Activated CD4-positive, alpha-beta T cell treated with anti-CD3 and anti-CD28 coated beads for 1 hour (primary cell): Measurements from ENCODE around the gene HCRT.
"Not testable (repeated sequence)": the region's sequence is repeated elsewhere in the genome, so short reads cannot be mapped to it uniquely, and the experiment has no call there.

Experiments
- DNase-seq: peaks from one replicate; pipeline ENCODE4 v3.0.0-alpha.2; 2020

Gene HCRT

DNA sequence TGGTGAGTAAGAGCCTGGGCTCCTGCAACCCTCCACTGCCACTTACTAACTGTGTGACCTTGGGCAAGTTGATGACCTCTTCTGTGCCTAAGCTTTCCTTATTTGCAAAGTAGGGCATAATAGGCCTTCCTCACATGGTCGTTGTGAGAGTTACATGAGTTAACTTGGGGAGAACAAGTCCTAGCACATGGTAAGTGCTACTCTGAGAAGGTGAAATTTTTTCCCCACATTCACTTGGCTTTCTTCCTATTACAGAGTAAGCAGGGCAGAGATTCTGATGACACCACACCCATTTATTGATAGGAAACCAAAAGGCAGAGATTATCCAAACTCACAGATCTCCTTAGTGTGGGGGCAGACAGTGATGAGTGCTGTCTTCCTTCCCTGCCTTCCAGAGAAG is 5.9 kb downstream of the HCRT start:
- DNase-seq = no peak

DNA sequence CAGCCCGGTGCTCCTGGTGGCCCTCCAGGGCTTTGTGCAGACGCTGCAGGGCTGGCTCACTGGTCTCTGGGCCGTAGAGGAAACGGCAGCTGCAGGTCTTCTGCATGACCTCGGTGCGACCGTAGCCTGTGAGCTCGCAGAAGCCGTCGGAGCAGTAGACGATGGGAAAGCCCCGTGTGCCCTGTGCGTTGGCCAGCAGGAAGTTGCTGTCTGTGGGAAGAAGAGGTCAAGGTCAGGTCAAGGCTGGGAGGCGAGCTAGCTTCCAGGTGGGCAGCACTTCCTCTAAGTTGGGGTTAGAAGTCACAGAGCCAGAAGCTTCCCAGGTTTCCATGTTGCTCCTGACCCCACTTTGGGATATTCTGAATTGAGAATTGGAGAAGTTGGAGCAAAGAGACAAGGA is 6.4 kb downstream of the HCRT start:
- no peak for DNase-seq

- no peak for DNase-seq
These were observed 7.6 kb downstream of the HCRT start for GRCh38 chr17:42177684-42178083.

- DNase-seq = no peak
These were observed 11.0 kb downstream of the HCRT start for GRCh38 chr17:42174126-42174783.

DNA sequence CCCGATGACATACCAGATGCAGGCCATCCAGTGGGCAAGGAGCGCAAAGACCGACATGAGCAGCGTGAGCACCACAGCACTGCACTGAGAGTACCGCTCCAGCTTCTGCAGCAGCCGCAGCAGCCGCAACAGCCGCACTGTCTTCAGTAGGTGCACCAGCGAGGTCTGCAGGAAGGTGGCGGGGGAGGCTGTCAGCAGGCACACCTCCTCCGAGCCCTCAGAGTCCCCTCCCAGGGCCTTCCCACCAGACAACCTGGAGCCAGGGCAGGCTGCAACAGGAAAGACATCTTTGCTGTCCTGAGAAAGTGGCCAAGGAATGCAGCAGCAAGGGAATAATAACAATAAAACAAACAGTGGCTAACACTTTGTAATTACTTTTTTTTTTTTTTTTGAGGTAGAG is 13.4 kb downstream of the HCRT start:
- DNase-seq = no peak

DNA sequence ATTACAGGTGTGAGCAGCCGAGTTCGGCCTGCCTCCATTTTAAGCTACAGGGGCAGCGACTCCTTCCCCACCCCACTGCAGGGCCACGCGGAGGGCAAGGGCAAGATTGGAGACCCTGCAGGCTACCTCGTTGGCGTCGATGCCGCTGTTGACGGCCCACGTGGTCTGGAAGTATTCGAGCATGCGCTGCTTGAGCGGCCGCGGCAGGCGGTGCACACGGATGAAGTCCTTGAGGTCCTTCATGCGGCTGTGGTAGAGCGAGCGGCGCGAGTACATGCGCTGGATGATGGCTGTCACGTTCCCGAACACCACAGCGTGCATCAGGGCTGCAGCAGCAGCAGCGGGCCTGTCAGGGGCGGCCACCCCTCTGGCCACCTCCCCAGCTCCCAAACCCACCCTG is 15.9 kb downstream of the HCRT start:
- no peak for DNase-seq

GRCh38 chr17:42167807-42168206 is 17.4 kb downstream of the HCRT start:
- no peak for DNase-seq

- DNase-seq = no peak
These were observed 19.0 kb downstream of the HCRT start for GRCh38 chr17:42166196-42166763.

- no peak for DNase-seq
These were observed 19.5 kb downstream of the HCRT start for GRCh38 chr17:42165751-42166150.

- DNase-seq = no peak
These were observed 21.4 kb downstream of the HCRT start for GRCh38 chr17:42163696-42164407.

DNA sequence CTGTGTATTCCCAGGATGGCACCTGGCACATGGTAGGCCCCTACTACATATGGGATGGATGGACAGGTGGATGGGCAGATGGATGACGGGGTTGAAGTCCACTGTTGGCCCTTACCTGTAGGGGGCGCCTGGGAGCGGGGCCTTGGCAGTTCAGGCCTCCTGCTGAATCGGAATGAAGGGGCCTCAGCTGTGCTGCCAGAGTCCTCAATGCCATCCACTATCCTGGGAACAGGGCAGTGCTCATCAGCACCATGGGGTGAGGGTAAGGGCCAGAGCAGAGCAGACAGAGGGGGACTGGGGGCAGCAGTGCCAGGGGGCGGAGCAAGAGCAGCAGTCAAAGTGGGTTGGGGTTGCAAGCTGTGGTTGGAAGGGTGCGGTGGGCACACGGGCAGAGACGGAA is 22.1 kb downstream of the HCRT start:
- DNase-seq = no peak

GRCh38 chr17:42160531-42160910 is 24.7 kb downstream of the HCRT start:
- DNase-seq = no peak

DNA sequence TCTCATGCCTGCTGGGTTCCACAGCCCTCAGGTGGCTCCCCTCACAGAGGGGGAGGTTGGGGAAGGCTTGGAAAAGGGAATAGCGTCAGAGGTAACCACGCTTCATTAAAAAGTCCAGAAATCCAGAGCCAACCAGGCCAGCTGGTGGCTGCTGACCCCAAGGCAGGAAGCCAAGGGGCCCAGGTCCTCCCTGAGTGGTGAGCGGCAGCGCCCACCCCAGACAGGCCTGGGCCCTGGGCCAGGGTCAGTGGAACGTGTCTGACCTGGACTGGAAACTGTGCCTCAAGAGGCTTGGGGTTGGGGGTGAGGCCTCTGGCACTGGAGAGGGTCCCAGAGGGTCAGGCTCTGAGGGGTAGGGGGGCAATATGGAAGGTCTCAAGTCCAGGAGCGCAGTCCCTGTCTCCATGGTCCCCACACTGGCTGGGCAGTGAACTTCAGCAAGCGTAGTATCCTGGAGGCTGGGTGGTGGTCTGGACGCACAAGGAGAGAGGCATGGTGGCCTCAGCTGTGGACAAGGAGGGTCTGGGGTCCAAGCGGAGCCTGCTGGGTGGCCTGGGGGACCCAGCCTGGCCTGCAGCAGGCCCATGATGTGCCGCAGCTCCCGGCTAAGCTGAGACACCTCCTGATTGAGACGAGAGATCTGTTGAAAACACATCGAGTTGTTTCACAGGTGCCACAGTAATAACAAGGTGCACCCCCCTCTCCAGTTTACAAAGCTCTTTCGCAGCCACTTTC is 25.3 kb downstream of the HCRT start:
- no peak for DNase-seq

DNA sequence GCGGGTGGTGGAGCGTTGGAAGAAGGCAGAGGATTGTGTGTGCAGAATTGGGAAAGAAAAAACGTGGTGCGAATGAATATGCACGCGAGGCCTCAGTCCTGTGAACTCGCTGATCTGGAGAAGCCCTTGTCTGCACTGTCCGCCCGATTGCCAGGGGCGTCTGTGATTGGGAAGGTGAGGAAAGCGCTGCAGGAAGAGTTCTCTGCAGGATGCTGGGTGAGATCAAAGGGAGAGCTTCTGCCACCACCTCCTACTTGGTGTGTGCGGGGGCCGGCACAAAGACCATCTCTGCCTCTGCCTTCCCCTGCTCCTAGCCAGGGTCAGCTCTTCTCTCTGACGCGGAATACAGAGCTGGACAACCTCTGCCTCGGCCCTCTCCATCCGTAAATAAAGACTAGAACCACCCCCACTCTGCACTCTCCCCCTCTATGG is 29.6 kb downstream of the HCRT start:
- DNase-seq = no peak

- no peak for DNase-seq
These were observed 31.1 kb downstream of the HCRT start for GRCh38 chr17:42153919-42154742.

- DNase-seq = no peak
These were observed 38.2 kb downstream of the HCRT start for GRCh38 chr17:42146911-42147607.

GRCh38 chr17:42143138-42143537 is 42.1 kb downstream of the HCRT start:
- DNase-seq = not testable (repeated sequence)

- DNase-seq = no peak
These were observed 42.8 kb downstream of the HCRT start for GRCh38 chr17:42142371-42142896.

DNA sequence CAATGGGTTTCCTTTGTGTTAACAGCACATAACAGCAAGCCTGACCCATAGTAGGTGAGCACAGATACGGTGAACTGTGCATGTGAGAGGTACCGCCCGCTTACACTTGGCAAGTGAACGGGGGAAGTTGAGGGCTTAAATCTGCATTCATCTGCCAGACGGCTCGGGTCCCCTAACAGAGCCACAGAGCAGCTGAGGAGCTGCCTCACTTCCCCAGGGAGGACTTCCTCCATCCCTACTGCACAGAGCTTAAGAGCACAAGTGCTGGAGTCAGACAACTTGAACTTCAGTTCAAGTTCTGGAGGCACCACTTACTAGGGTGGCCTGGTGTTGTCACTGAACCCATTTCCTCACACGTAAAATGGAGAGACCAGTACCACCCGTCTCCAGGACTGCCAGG is 43.9 kb downstream of the HCRT start:
- no peak for DNase-seq

- DNase-seq = not testable (repeated sequence)
These were observed 44.6 kb downstream of the HCRT start for GRCh38 chr17:42140690-42141089.

- no peak for DNase-seq
These were observed 46.3 kb downstream of the HCRT start for GRCh38 chr17:42138749-42139492.
